WI38 (cell line): Measurements from ENCODE around the gene ATP2B3.
A peak's percentile ranks its signal among the peaks of the same experiment; 100 is the strongest.

ENCODE experiments used
- H3K4me3 ChIP-seq: 2 replicates; pipeline ENCODE4 v1.5.1; 2011; ENCODE audit warnings: low read depth, mild to moderate bottlenecking, control low read depth, low read length
- TF ChIP-seq, protein P1 (sequence below): IDR thresholded peaks from 2 replicates; pipeline ENCODE4 v1.5.1; 2012; ENCODE audit warnings: low read depth, mild to moderate bottlenecking, control low read depth, low read length

ATP2B3 gene

DNA sequence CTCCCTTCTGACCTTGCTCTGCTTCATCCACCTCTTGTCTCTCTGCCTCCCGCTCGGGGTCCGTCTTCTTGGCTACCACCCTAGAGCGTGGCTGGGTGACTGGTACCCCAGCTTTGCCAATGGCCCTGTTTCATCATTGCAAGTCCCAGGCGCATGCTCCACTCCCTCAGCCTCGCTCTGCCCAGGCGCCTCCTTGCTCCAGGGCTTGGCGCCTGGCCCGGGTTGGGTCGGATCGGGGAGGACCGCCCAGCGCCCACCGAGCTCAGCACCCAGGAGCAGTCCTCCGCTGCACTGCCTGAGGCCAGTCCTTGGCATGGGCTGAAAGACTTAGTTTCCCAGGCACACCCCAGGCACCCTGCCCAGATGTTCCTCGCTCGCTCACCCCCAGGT lies 22.1 kb upstream of the ATP2B3 start:
- TF ChIP-seq, protein P1, sequence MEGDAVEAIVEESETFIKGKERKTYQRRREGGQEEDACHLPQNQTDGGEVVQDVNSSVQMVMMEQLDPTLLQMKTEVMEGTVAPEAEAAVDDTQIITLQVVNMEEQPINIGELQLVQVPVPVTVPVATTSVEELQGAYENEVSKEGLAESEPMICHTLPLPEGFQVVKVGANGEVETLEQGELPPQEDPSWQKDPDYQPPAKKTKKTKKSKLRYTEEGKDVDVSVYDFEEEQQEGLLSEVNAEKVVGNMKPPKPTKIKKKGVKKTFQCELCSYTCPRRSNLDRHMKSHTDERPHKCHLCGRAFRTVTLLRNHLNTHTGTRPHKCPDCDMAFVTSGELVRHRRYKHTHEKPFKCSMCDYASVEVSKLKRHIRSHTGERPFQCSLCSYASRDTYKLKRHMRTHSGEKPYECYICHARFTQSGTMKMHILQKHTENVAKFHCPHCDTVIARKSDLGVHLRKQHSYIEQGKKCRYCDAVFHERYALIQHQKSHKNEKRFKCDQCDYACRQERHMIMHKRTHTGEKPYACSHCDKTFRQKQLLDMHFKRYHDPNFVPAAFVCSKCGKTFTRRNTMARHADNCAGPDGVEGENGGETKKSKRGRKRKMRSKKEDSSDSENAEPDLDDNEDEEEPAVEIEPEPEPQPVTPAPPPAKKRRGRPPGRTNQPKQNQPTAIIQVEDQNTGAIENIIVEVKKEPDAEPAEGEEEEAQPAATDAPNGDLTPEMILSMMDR: no peak
- H3K4me3 ChIP-seq: peak overlapping the region; percentile 51

DNA sequence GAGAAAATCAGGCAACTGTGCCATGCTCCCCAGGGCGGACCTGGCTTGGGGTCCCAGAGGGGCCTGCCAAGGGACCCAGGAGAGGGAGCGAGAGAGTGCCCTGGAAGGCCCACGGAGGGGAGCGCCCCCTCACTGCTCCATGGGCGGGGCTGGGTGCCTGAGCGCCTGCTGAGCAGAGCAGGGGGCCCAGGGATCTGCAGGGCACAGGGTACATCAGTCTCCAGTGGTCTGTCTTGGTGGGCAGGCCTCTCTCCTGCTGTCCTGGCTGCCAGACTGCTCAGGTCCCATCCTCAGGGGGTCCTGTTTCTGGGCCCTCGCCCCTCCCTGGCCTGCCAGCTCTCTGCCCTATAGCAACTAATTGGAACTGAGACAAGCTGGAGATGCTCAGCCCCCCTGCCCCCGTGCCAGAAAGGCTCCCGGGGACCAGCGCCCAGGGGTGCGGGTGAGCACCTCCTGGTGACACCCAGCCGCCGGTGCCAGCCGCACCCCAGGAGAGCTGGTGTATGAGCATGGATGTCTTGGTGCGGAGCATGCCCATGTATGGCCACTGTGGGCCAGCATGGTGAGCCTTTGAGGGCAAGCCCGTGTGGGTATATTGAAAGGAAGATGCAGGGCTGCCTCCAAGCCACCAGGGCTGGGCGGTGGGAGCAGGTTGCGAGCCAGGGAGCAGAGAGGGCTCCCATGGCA lies 21.4 kb upstream of the ATP2B3 start:
- H3K4me3 ChIP-seq: peak overlapping the region; percentile 51
- TF ChIP-seq, protein P1: no peak

DNA sequence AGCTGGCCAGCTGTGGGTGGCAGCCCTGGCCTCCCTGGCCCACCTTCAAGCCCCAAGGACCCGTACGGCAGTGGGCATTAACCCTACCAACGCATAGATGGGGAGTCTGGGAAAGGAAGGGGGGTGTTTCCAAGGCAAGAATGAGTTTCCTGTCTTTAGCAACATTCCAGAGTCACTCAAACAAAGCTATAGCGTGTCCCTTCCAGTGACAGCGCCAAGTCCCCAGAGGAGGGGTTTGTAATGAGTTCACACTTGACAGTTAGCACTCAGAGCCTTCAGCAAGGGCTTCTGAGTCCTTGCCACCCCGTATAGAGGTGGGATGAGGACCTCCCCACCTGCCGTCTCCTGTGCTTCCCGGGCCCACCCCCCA lies 20.9 kb upstream of the ATP2B3 start:
- no peak overlapping the region for H3K4me3 ChIP-seq

DNA sequence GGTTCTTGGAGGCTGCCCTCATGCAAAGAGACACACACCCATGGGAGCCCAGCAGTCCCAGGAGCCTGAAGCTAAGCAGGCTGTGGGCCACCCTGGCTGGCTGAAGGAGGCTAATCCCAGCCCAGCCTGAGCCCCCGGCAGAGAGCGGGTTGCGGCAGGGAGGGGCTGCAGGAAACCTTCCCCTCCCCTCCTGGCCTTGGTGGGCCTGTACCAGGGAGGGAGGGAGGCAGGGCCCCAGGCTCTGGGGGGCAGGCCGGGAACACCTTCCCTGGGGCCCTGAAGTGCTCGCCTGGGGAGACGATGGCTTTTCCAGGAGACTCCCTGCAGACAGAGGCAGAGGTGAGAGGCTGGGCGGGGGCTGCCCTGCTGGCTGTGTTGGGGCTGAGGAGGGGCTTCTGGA lies 19.0 kb upstream of the ATP2B3 start:
- TF ChIP-seq, protein P1: no peak
- H3K4me3 ChIP-seq: no peak overlapping the region

More for the DNA sequence above, 20.9 kb upstream of the ATP2B3 start:
- TF ChIP-seq, protein P1: no peak

DNA sequence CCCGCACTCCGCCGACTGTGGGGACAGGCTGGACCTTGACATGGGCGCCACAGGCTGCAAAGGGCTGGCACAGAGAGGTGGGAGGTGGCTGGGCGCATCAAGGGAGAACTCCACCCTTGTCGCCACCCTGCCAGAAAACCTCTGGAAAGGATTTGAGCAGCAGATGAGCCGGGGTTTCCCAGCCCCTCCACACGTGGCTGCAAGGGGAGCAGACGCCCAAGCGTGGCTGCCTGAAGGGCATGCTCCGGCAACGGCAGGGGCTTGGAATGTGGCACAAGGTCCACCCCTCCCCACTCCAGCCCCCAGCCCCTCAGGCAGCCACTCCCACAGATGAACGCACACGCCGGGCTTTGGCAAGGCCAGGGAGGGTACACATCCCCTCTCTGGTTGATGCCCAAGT lies 18.1 kb upstream of the ATP2B3 start:
- H3K4me3 ChIP-seq: no peak overlapping the region
- TF ChIP-seq, protein P1: no peak

DNA sequence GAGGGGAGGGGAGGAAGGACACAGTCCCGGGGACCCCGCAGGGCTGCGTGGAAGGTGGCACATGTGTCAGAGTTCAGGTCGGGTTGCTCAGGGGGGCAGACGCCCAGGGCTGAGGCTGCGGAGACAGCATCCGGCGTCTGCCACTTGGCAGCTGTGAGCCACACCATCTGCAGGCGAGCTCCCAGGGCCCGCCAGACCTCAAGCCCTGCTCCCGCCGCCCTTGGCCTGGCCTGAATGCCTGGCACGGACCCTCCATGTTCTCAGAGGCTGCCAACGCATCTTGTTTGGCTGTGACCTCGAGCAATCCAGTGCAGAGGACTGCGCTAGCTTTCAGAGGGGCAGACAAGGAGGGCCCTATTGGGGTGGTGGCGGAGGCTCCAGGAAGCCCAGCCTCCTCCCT lies 17.6 kb upstream of the ATP2B3 start:
- TF ChIP-seq, protein P1: no peak
- H3K4me3 ChIP-seq: no peak overlapping the region

DNA sequence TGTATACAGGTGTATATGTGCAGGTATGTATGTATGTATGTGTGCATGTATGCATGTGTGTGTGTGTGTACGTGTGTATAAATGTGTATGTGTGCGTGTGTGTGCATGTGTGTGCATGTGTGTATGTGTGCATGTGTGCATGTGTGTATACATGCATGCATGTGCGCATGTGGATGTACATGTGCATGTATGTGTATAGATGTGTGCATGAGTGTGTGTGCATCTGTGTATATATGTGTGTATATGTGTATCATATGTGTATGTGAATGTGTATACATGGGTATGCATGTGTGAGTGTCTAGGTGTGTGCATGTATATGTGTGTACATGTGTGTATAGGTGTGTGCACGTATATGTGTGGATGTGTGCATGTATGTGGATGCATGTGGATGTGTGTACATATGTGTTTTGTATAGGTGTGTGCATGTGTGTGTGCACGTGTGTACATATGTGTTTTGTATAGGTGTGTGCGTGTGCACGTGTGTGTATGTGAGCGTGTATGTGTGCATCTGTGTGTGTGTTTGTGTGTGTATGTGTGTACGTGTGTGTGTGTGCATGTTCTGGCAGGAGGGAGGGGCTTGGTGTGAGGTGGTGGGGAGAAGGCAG lies 16.7 kb upstream of the ATP2B3 start:
- H3K4me3 ChIP-seq: no peak overlapping the region
- TF ChIP-seq, protein P1: no peak
